GM21390 (cell line): ENCODE results near the gene TEX264.
"Not testable (repeated sequence)": the region's sequence is repeated elsewhere in the genome, so short reads cannot be mapped to it uniquely, and the experiment has no call there.

ENCODE experiments used
- ATAC-seq: cut with Tn5 transposase; IDR thresholded peaks from one replicate; pipeline ENCODE4 v1.9.1; 2021; ENCODE audit not compliant: unreplicated experiment

The TEX264 gene, protein sequence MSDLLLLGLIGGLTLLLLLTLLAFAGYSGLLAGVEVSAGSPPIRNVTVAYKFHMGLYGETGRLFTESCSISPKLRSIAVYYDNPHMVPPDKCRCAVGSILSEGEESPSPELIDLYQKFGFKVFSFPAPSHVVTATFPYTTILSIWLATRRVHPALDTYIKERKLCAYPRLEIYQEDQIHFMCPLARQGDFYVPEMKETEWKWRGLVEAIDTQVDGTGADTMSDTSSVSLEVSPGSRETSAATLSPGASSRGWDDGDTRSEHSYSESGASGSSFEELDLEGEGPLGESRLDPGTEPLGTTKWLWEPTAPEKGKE

DNA sequence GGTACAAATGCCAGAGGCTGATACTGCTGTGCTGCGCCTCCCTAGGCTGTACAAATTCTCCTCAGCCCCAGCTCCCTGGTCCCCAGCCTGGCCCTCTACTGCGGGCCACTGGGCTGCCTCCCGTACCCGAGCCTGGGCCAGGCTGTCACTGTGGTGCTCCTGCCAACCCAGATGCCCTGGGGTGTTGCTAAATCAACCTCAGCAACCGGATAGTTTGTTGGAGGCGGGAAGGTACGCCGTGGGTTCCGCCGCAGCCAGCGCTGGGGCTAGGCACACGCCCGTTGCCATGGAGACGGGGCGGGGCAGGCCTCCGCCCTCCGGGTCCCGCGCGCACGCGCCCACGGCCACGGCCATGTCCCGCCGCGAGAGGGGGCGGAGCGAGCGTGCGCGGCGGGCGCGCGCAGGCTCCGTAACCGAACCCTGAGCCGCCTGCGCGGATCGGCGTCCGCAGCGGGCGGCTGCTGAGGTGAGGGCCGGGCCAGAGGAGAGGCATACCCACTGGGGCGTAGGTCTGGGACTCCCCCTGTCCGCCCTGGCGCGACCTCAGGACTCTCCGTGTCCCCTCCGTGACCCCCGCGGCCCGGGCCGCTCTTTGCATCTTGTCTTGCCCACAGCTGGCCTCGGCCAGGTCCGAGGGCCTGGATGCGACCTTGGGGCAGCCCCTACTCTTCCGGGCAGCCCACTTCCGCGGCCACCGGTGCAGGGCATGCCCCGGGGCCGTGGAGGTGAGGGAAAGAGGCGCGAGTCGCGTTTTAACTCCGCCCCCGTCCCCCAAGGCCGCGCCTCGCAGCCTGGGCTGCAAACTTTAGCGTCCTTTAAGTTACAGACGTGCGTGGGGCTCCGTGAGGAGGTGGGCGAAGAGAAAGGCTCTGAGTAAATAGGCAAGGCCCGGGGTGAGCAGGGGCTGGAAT, at the start of gene TEX264:
Gene TEX264 (plus strand): TSS at position 430 of the 911 bp plus-strand sequence. CDS start 3,053 bp downstream, outside the sequence.
- peak; percentile 77 for ATAC-seq

DNA sequence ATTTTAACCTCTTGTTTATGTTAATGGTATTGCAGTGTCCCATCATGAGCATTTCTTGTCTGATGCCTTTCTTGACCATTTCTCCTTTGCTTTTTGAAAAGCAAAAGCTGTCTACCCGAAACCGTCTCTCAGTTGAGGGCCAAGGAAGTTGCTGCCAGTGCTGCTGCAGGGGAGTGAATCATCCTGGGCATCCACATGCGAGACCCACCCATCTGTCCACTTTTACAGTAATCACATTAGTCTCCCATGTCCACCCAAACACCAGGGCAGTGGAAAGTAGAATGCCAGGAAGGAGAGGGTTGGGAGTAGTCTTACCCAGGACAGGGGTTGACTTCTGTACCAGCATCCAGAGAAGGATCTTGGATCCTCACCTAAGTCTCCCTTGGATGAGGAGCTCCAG, 48.6 kb upstream of the TEX264 start:
- no peak for ATAC-seq

DNA sequence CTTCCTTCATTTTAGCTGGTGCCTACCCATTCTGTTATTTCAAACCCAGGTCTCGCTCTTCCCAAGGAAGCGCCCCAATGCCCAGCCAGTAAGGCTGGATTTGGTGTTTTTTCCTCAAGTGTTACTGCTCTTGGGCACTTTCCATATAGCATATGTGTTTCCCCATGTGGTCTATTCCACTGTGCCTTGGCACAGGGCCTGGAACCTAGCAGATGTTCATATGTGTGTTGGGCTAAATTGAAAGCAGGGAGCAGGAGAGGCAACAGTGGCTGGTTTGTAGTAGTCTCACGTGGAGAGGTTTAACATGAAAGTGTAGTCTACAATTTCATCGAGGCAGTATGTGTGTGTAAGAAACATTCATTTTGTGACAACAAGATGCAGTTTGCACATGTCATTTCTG, 48.2 kb upstream of the TEX264 start:
- ATAC-seq, result no peak

DNA sequence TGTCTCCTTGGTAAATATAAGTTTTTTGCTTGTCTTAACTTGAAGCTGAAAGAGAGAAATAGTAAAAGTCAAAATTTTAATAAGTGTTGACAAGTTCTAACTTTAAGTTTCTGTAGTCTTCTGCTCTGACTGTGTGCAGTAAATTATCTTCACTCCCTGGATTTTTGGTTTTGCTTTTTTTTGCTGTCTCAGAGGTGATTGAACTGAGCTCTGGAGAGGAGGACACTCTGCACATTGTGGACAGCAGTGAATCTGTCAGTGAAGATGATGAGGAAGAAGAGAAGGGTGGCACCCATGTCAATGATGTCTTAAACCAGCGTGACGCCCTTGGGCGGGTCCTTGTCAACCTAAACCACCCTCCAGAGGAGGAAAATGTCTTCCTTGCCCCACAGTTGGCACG, 40.5 kb upstream of the TEX264 start:
- ATAC-seq, result no peak

DNA sequence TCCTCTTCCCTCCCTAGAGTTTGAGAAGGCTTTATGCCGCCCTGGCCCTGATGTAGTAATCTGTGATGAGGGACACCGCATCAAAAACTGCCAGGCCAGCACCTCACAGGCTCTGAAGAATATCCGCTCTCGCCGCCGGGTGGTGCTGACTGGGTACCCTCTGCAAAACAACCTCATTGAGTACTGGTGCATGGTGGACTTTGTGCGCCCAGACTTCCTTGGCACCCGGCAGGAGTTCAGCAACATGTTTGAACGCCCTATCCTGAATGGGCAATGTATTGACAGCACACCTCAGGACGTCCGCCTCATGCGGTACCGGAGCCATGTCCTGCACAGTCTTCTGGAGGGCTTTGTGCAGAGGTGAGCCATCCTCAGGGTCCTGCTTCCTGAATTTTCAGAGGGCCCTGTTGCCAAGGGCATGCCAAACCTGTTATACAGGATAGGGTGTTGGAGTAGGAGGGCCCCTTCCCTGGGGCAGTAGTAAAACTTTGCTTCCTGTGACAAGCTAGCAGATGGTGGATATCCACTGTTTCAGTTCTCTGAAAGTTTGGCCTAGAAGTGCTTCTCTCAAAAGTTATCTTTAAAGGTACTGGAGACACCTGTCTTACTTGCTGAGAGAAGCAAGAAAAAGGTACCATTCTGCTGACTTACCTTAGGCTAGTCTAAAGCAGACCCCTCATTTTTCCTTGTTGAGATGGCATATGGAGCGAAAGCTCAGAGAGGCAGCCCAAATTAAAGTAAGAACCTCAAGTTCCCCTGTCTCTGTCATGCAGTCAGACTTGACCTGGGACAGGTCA, 33.7 kb upstream of the TEX264 start:
- no peak for ATAC-seq

DNA sequence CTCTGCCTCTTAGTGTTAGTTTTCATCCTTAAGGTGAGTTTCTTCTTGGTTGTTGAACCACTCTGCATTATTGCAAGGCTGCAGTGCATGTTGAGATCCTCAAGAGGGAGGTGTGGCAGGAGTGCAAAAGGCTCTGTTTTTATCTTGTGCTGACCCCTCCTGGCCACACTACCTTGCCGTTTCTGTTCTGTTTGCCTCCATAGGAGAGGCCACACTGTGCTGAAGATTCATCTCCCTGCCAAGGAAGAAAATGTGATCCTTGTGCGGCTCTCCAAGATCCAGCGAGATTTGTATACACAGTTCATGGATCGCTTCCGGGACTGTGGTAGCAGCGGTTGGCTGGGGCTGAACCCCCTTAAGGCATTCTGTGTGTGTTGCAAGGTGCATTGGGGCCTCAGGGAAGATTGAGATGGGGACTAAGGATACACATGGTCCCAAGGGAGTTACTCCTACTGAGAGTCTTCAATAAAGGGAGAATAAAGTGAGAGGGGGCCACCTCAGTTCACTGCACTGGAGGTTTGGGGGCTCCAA, 33.0 kb upstream of the TEX264 start:
- peak; percentile 61 for ATAC-seq

DNA sequence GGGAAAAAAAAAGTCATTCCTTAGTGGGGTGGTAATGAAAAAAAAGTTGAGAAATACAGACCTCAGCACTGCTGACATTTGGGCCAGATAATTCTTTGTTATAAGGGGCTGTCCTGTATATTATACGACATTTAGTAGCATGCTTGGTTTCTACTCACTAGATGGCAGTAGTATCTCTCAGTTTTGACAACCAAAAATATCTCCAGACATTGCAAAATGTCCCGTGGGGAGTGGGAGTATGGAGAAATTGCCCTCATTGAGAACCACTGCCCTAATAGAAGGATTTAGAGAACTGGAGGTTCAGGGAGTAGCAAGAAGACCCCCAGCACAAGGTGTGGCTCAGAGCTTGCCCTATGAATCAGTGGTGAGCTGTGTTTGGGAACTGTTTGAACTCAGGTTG, 28.6 kb upstream of the TEX264 start:
- no peak for ATAC-seq

DNA sequence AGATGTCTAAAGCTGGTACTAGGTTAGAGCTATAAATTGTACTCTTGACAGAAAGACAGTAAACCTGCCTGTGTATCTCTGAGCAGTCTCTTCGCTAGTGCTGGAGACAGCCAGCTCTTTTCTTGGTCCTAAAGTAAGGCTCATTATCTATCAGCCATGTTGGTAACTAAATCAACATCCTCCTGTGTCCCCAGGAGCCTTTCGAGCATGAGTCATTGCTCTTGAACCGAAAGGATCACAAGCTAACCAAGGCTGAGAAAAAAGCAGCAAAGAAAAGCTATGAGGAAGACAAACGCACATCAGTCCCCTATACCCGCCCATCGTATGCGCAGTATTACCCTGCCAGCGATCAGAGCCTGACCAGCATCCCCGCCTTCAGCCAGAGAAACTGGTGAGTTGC, 25.0 kb upstream of the TEX264 start:
- ATAC-seq, result no peak

DNA sequence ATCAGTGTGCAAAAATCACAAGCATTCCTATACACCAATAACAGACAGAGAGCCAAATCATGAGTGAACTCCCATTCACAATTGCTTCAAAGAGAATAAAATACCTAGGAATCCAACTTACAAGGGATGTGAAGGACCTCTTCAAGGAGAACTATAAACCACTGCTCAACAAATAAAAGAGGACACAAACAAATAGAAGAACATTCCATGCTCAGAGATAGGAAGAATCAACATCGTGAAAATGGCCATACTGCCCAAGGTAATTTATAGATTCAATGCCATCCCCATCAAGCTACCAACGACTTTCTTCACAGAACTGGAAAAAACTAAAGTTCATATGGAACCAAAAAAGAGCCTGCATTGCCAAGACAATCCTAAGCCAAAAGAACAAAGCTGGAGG, 18.9 kb upstream of the TEX264 start:
- ATAC-seq, result not testable (repeated sequence)

DNA sequence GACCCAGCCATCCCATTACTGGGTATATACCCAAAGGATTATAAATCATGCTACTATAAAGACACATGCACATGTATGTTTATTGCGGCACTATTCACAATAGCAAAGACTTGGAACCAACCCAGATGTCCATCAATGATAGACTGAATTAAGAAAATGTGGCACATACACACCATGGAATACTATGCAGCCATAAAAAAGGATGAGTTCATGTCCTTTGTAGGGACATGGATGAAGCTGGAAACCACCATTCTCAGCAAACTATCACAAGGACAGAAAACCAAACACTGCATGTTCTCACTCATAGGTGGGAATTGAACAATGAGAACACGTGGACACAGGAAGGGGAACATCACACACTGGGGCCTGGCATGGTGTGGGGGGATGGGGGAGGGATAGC, 17.6 kb upstream of the TEX264 start:
- not testable (repeated sequence) for ATAC-seq

DNA sequence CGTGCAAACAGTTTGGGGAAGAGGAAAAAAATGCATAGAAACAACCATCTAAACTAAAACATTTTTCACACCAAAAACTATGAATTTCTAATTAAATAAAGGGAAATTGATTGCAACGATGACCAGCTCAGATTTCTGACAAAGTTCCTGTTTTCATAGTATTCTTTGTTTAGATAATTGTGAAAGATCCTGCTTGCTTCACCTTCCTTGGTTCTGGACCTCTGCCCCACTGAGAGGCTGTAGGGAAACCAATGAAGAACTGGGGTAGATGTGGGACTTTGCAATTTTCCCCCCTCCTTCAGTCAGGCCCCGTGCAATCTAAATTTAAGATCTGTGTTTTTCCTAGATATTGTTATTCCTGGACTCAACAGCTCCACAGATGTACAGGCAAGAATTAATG, 13.8 kb upstream of the TEX264 start:
- no peak for ATAC-seq

DNA sequence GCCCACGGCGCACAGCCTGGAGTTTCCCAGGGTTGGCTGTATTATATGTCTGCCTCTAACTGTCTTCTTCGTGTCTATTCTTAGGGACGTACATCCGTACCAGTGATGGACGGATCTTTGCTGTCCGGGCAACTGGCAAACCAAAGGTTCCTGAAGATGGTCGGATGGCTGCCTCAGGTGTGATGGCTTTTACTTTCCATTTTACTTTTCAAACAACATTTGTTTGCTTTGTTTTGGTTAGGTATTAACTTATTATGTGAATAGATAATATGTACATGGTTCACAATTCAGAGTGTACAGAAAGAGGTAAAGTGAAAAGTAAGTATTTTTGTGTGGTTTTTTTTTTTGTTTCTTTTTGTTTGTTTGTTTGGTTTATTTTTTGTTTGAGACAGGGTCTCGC, 11.1 kb upstream of the TEX264 start:
- ATAC-seq, result no peak

DNA sequence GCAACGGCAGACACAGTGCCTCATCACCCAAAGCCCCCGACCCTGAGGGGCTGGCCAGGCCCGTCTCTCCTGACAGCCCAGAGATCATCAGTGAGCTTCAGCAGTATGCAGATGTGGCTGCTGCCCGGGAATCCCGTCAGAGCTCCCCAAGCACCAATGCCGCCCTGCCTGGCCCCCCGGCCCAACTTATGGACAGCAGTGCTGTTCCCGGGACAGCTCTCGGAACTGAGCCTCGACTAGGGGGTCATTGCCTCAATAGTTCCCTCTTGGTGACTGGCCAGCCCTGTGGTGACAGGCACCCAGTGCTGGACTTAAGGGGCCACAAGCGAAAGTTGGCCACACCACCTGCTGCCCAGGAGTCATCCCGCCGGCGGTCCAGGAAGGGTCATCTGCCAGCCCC, 8.6 kb upstream of the TEX264 start:
- no peak for ATAC-seq

DNA sequence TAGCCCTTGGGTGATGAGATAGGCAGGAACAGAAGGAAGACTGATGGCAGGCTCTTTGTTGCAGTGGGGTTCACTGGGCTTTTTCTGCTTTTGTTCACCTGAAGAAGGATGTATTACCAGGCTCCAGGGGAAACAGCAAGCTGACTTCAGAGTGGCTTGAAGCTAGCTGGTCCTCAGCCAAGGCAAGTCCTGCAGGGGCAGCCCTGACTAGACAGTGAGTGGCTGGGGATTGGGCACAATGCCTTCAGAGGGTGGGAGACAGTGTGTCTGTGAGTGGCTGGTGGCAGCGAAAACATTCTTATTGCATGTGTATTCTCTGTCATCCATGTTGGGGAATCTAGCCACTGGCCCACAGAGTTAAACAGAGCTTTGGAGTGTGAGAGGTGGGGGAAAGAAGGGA, 2.3 kb upstream of the TEX264 start:
- no peak for ATAC-seq

DNA sequence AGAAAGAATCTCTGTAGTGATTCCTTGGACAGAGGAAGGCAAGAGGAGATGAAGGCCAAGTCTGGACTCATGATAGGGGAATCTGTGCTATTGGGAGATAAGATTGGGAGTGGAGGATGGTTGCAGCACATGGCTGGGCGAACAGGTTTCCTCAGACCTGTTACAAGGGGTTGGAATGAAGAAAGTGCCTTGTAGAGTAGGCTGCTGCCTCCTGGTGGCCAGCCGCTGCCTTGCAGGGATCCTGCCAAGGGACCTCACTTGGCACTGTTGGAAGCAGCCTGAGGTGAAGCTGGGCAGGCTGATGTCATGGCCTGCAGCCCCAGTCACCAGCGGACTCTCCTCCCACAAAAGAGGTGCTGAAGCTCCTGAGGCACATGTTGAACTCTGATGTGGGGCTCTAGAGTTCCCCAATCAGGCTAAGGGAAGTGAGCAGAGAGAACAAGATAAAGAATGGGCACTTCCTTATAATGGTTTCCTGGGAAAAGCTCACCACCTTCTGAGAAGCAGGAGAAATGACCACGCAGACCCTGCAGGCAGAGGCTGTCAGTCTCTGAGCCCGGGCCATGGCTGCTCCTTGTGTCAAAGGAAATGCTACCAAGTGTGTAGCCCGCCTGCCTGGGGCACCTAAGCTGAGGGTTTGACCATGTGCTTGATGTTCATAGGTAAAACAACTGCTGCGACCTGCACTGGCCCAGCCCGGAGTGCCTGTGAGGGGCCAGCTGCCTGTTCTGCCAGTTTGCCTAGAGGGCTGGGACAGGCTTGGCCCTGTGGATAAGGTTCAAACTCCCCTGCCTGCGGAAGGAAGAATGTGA, 1.6 kb upstream of the TEX264 start:
- ATAC-seq, result no peak

DNA sequence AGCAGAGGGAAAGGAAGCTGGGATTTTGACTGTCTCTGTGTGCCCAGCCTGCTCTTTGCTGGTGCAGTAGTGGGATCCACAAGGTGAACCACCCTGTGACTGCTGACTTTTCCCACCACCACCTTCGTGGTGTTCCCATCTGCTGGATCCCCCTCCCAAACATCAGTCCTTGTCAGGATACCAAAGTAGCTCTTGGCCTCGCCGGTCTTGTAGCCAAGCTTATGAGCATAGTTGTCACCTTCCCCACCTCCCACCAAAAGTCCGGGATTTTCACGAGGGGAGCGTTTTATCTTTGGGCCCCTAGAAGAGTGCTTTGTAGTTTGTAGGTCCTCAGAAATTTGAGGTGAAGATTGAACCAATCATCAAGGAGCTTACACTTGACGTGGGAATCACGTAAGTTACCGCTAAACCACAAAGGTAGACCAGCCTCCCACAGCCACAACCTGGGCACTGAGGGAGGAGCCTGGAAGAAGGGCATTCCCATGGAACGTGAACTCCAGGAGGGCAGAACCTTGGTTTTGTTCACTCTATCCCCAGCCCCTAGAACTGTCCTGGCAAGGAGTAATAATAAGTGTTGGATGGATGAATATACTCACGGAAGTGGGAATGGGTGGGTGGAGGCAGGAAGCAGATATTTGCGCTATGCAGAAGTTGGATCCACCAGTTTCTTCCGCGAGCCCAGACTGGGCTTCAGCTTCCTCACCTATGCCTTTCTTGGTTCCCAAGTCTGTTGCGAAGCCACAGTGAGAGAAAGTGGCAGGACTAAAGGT, 814 bp upstream of the TEX264 start:
- no peak for ATAC-seq

DNA sequence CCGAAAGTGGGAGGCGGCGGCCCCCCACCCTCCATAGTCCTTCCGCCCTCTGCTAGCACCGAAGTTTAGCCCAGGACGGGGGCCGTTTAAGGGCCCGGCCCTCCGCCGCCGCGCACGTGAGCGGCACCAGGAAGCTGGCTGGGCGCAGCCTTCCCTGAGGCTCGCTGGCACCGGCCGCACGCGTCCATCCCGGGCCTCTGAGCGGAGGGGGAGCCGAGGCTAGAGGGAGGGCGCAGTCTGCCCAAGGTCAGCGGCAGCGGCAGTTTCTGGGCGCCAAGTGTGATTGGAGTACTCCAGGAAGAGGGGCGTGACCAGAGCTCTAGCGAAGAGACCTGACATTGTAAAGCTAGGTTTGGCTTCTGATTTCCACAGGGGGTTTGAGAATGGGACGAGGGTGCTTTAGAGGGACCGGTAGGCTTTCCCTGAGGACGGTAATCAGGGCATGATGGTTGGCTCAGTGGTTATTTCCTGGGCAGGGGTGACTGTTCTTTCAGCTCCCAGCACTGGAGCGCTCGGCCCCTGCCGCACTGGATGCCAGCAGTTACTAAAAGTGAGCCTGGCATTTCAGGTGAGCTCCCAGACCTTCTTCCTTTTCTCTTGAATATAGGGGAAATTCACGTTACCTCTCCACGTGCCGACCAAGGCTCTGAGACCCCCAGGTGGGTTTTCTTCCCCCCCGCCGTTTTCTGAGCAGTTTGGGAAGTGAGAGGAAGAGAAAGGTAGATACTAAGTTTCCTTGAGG, 853 bp downstream of the TEX264 start:
- peak; percentile 46 for ATAC-seq

DNA sequence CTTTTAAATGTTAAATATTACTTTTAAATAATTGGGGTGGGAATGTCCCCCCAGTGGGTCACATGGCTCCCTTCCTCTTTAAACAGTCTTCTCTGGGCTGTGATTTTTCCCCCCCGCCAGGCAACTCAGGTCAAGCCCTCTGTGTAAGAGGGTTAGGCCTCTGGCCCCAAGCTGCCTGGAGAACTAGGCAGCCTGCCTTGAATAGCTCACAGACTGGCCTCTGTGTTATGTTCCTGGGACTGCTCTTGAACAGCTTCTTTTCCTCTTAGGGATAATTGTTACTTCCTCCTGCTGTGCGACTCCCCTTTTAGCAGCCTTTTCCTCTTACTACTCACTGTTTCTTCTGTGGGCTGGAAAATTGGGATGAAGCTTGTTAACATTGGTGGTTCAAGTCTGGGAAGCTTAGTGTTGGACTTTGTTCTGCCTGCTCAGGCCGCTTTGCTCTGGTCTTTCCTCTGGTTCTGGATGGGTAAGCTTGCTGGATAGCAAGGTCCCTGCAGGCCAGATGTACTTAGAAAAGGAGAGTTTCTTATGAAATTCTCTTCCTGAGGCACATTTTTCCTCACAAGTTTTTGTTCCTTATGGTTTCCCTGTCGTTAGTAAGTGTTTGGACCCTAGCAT, 2.2 kb downstream of the TEX264 start:
- ATAC-seq, result no peak
